ENCODE measurements around the gene JAG2.

DNA sequence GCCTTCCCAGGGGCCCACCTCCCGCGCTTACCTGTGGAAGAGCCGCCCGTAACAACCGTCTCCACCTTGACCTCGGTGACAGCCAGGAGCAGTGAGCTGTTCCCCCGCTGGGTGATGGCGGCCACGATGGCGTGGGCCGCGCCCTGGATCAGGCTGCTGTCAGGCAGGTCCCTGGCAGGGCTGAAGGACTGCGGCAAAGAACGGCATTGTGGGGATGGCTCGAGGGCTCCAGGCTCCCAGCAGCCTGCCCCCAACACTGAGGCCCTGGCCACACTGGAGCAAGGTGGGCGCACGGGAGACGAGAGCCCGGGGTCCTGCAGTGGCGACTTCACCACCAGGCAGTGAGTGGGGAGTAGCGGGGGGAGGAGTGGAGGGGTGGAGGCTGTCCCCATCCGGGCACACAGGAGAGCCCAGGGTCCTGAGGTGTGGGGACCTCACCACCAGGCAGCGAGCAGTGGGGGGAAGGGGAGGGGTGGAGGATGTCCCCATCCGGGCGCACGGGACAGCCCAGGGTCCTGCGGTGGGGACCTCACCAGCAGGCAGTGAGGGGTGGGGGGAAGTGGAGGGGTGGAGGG lies 25.0 kb downstream of the JAG2 start:
- TF ChIP-seq, protein P1, sequence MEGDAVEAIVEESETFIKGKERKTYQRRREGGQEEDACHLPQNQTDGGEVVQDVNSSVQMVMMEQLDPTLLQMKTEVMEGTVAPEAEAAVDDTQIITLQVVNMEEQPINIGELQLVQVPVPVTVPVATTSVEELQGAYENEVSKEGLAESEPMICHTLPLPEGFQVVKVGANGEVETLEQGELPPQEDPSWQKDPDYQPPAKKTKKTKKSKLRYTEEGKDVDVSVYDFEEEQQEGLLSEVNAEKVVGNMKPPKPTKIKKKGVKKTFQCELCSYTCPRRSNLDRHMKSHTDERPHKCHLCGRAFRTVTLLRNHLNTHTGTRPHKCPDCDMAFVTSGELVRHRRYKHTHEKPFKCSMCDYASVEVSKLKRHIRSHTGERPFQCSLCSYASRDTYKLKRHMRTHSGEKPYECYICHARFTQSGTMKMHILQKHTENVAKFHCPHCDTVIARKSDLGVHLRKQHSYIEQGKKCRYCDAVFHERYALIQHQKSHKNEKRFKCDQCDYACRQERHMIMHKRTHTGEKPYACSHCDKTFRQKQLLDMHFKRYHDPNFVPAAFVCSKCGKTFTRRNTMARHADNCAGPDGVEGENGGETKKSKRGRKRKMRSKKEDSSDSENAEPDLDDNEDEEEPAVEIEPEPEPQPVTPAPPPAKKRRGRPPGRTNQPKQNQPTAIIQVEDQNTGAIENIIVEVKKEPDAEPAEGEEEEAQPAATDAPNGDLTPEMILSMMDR (IDR thresholded peaks at IDR 0.05): no peak
- no peak for TF ChIP-seq POLR2A (IDR thresholded peaks at IDR 0.05)
